Chondrocyte (in vitro differentiated cells): Measurements from ENCODE around the gene GPER1. TPM values are rescaled to one million over a fixed set of nuclear protein-coding genes. Genes with fewer than 3 reads are reported as not detected.
A peak's percentile ranks its signal among the peaks of the same experiment; 100 is the strongest.

ENCODE experiments used
- DNase-seq: peaks from one replicate; pipeline ENCODE4 v3.0.0; 2021; ENCODE audit warnings: mixed read lengths, low spot score
- H3K27ac Mint-ChIP-seq: one replicate; pipeline ENCODE4 v1.8.0; 2021; ENCODE audit warnings: mild to moderate bottlenecking, moderate library complexity, mixed read lengths; ENCODE audit not compliant: unreplicated experiment
- H3K27me3 Mint-ChIP-seq: 2 replicates; pipeline ENCODE4 v1.8.0; 2021; ENCODE audit warnings: low read depth, mixed read lengths
- H3K36me3 Mint-ChIP-seq: 2 replicates; pipeline ENCODE4 v1.8.0; 2021; ENCODE audit warnings: low read depth, mixed read lengths
- H3K4me1 Mint-ChIP-seq: 2 replicates; pipeline ENCODE4 v1.8.0; 2021; ENCODE audit warnings: low read depth, mild to moderate bottlenecking, mixed read lengths
- H3K4me3 Mint-ChIP-seq: one replicate; pipeline ENCODE4 v1.8.0; 2021; ENCODE audit warnings: mild to moderate bottlenecking, moderate library complexity, mixed read lengths; ENCODE audit not compliant: unreplicated experiment
- H3K9me3 Mint-ChIP-seq: 2 replicates; pipeline ENCODE4 v1.8.0; 2021; ENCODE audit warnings: low read depth, mixed read lengths
- CTCF ChIP-seq: fragments of 200-600 bp; sonication (generic); IDR thresholded peaks from 2 replicates; pipeline ENCODE4 v1.5.0; 2021; ENCODE audit warnings: antibody characterized with exemption, mild to moderate bottlenecking, moderate library complexity
- total RNA-seq: library from RNA; stranded (reverse); gene quantifications from 3 replicates; pipeline ENCODE4 v1.2.1, GENCODE V29; 2021

GPER1 gene
- total RNA-seq, 1 donor from 2014 or later, result 9.9 TPM

- no peaks in the 10 kb centered on the region for H3K36me3 Mint-ChIP-seq
- no peak for DNase-seq
Observed at GRCh38 chr7:1081931-1082401, 5.9 kb upstream of the GPER1 start.

GRCh38 chr7:1083729-1084657 lies 3.9 kb upstream of the GPER1 start:
- DNase-seq, result no peak
- Mint-ChIP-seq H3K36me3 (no peaks in the 10 kb centered on the region), H3K27ac (no peak overlapping the region), H3K27me3 (no peaks in the 10 kb centered on the region), H3K4me3 (no peak overlapping the region), H3K4me1 (peaks cover 47% of the 10 kb centered on the region), H3K9me3 (no peaks in the 10 kb centered on the region)
- TF ChIP-seq CTCF, result no peak

More at GRCh38 chr7:1081931-1082401, 5.9 kb upstream of the GPER1 start:
- Mint-ChIP-seq H3K4me3 (no peak overlapping the region), H3K27me3 (no peaks in the 10 kb centered on the region), H3K27ac (no peak overlapping the region), H3K4me1 (peaks cover 27% of the 10 kb centered on the region), H3K9me3 (no peaks in the 10 kb centered on the region)
- TF ChIP-seq CTCF, result no peak

- H3K4me3 Mint-ChIP-seq, result no peak overlapping the region
- H3K9me3 Mint-ChIP-seq, result no peaks in the 10 kb centered on the region
- no peak for TF ChIP-seq CTCF
- no peak for DNase-seq
- H3K27ac Mint-ChIP-seq, result peak overlapping the region; percentile 94
- no peaks in the 10 kb centered on the region for H3K27me3 Mint-ChIP-seq
- no peaks in the 10 kb centered on the region for H3K36me3 Mint-ChIP-seq
- H3K4me1 Mint-ChIP-seq, result peaks cover 51% of the 10 kb centered on the region
Observed at GRCh38 chr7:1085266-1085665, 2.6 kb upstream of the GPER1 start.

GRCh38 chr7:1085910-1086421 lies 1.9 kb upstream of the GPER1 start:
- Mint-ChIP-seq H3K4me3 (peak overlapping the region; percentile 80), H3K27me3 (no peaks in the 10 kb centered on the region), H3K9me3 (no peaks in the 10 kb centered on the region), H3K27ac (peak overlapping the region; percentile 94), H3K36me3 (no peaks in the 10 kb centered on the region), H3K4me1 (peaks cover 55% of the 10 kb centered on the region)
- no peak for TF ChIP-seq CTCF
- no peak for DNase-seq

GRCh38 chr7:1086588-1087464 lies 1.1 kb upstream of the GPER1 start:
- peak; percentile 100 for TF ChIP-seq CTCF
- no peaks in the 10 kb centered on the region for H3K27me3 Mint-ChIP-seq
- peak overlapping the region; percentile 94 for H3K27ac Mint-ChIP-seq
- peaks cover 61% of the 10 kb centered on the region for H3K4me1 Mint-ChIP-seq
- H3K4me3 Mint-ChIP-seq, result peak overlapping the region; percentile 80
- DNase-seq, result no peak
- H3K36me3 Mint-ChIP-seq, result peaks cover 3% of the 10 kb centered on the region
- H3K9me3 Mint-ChIP-seq, result no peaks in the 10 kb centered on the region
